IMR-90 (cell line): ENCODE data around the gene SRSF4.

ENCODE experiments used
- CEBPB ChIP-seq: IDR thresholded peaks from 2 replicates; pipeline ENCODE4 v1.6.1; 2012; ENCODE audit warnings: low read depth, low read length, improper control_type of control experiment
- MXI1 ChIP-seq: IDR thresholded peaks from 2 replicates; pipeline ENCODE4 v1.6.1; 2012; ENCODE audit warnings: low read depth, mild to moderate bottlenecking, low read length, moderate library complexity, borderline replicate concordance
- POLR2A ChIP-seq: IDR thresholded peaks from 2 replicates; pipeline ENCODE4 v1.6.1; 2012; ENCODE audit warnings: mild to moderate bottlenecking, low read depth, low read length
- RAD21 ChIP-seq: IDR thresholded peaks from 2 replicates; pipeline ENCODE4 v1.6.1; 2012; ENCODE audit warnings: low read length, improper control_type of control experiment
- SMC3 ChIP-seq: fragments of 150-350 bp; IDR thresholded peaks from 2 replicates; pipeline ENCODE4 v1.6.1; 2016; ENCODE audit warnings: low read depth, mild to moderate bottlenecking, antibody characterized with exemption, low read length, moderate library complexity
- TF ChIP-seq, protein P1 (sequence below): conservative IDR thresholded peaks from 2 replicates; pipeline ENCODE4 v1.5.1; 2012; ENCODE audit warnings: mild to moderate bottlenecking, low read depth, low read length, improper control_type of control experiment

DNA sequence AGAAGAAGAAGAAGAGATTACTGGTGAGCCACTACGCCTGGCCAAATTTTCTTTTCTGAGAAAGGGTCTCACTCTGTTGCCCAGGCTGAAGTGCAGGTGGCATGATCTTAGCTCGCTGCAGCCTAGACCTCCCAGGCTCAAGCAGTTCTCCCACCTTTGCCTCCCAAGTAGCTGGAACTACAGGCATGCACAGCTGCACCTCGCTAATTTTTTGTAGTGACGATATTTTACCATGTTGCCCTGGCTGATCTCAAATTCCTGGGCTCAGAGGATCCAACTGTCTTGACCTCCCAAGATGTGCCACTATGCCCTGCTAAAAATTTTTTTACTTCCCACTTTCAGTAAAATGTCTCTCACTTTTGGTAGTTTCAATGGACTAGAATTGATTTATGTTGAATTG is 82.4 kb downstream of the SRSF4 start:
- TF ChIP-seq, protein P1, sequence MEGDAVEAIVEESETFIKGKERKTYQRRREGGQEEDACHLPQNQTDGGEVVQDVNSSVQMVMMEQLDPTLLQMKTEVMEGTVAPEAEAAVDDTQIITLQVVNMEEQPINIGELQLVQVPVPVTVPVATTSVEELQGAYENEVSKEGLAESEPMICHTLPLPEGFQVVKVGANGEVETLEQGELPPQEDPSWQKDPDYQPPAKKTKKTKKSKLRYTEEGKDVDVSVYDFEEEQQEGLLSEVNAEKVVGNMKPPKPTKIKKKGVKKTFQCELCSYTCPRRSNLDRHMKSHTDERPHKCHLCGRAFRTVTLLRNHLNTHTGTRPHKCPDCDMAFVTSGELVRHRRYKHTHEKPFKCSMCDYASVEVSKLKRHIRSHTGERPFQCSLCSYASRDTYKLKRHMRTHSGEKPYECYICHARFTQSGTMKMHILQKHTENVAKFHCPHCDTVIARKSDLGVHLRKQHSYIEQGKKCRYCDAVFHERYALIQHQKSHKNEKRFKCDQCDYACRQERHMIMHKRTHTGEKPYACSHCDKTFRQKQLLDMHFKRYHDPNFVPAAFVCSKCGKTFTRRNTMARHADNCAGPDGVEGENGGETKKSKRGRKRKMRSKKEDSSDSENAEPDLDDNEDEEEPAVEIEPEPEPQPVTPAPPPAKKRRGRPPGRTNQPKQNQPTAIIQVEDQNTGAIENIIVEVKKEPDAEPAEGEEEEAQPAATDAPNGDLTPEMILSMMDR = no peak
- TF ChIP-seq POLR2A (no peak), RAD21 (no peak), MXI1 (no peak), CEBPB (no peak), SMC3 (no peak)
